COLO829 (cell line): ENCODE measurements around the gene TNC.

Source experiments
- DNase-seq: peaks from one replicate; pipeline ENCODE4 v3.0.0; 2012; ENCODE audit warnings: low spot score

Gene TNC

GRCh38 chr9:115117999-115118878, at the start of gene TNC:
Gene TNC, minus strand, starts transcription at chr9:115118157. Its CDS starts 27,139 bp downstream, at chr9:115091018.
- peak; percentile 62 for DNase-seq

GRCh38 chr9:115167175-115167574, 49.2 kb upstream of the TNC start:
- DNase-seq, result peak; percentile 62

DNA sequence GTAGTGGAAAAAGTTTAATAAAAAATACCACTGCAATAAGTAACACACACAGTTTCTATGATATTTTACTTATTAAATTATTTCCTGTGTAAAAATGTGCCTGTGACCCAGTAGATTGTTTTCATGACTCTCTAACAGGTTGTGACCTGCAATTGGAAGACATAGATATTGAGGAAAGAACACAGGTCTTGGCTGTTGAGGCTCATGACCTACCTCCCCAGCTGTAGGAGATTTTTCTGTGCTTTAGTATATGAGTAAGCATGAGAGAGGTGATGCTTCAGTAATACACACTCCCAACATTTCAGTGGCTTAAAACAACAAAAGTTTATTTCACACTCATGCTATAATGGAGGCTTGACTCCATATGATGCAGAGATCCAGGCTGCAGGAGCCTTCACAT, 47.3 kb upstream of the TNC start:
- no peak for DNase-seq

GRCh38 chr9:115164511-115164974, 46.6 kb upstream of the TNC start:
- peak; percentile 92 for DNase-seq

- DNase-seq, result no peak
Measured at GRCh38 chr9:115162946-115163345, 45.0 kb upstream of the TNC start.

DNA sequence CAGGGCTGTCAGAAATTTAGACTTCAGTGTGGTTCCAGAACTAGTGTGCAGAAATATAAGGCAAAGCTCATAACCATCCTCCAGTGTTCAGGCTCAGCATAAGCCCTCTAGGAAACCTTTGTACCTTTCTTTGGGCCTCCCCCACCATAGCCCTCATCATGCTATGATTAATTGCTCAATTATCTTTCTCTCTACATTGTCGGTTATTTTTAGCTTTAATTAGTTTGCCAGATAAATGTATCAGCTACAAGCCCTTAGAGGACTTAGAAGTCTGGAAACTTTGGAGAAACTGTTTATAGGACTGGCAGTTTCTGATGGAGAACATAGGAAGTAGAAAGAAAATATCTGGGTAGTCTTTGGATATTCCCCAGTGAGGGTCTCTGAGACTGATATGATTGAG, 43.5 kb upstream of the TNC start:
- DNase-seq, result no peak

DNA sequence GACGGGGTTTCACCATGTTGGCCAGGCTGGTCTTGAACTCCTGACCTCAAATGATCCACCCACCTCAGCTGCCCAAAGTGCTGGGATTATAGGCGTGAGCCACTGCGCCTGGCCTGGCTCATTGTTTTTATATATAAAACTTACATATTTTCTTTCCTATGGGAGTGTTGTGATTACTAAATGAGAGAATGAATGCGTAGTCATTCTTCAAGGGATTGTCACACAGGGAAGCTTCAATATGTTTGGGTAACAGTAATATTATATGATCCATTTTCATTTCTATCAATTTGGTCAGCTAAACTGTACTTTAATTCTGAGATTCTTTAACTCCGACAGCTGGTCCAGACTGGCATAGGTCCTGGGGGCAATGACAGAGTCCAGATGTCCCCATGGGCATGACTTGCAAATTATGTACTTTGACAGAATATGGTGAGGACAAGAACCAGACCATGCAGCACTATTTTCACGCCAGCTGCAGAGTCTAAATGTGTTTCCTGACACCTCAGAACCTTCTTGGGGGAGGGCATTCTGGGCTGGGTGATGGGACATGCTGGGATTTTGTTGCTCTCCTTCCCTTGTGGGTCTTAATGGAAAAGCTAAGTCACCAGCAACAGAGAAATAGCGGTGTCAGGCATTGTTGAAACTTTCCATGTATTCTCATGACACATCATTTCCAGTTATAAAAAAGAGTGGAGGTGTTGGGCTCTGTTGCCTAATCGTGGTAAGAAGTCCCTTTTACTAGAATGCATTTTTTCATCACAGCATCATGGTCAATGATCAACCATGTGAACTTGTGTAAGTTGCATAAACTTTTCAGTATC, 40.9 kb upstream of the TNC start:
- no peak for DNase-seq

DNA sequence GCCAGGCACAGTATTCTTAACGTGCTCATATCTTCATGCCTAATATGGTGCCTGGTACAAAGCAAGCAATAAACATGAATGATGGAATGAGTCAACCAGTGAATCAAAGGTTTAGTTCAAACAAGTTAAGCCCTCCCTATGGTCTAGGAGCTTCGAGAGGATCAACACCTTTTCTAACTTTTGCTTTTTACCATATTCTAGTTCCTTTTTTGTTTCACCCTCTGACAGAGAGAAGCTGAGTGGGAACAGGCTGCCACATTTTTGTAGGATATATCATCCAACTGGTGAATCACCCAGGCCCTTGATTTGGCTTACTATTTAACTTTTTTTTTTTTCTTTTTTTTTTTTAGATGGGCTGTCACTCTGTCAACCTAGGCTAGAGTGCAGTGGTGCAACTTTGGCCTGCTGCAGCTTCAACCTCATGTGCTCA, 39.3 kb upstream of the TNC start:
- peak; percentile 55 for DNase-seq

GRCh38 chr9:115155037-115155436, 37.1 kb upstream of the TNC start:
- DNase-seq, result no peak

DNA sequence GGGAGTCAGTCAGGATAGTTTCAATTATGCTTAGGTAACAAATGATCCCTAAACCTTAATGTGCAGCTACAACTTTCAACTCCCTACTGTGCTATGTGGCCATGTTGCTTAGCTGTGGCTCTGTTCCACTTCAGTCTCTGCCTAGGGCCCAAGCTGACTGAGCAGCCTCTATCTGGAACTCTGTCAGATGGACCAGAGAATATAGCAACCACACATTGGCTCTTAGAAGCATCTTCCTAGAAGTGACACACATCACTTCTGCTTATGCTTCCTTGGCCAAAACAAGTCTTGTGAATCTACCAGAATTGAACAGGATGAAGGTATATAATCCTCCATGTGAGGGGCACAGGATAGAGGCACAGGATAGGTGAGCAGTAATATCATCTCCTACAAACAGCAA, 36.7 kb upstream of the TNC start:
- DNase-seq, result no peak

DNA sequence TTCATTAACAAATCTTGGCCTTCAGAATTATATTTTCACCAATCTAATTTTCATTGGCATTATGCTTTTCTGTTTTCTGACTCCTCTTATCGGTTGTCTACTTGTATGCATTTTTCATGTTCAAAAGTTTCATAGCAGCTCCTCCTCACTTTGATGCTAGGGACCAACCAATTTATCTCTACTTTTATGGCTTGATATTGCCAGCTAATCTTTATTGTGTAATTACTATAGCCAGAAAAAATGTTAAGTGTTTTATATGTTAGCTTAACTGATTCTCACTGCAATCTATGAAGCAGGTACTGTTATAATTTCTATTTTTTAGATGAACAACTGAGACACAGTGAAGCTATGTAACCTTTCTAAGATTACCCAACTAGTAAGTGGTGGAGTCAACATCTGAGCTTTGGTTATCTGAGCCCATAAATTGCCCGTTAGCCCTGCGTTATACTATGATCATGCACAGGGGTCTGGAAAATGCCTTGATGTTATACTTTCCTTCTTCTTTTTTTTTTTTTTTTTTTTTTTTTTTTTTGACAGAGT, 34.4 kb upstream of the TNC start:
- no peak for DNase-seq

GRCh38 chr9:115148721-115149120, 30.8 kb upstream of the TNC start:
- no peak for DNase-seq

GRCh38 chr9:115146581-115147021, 28.6 kb upstream of the TNC start:
- no peak for DNase-seq

- no peak for DNase-seq
Measured at GRCh38 chr9:115144706-115145105, 26.7 kb upstream of the TNC start.

- DNase-seq, result no peak
Measured at GRCh38 chr9:115143689-115144088, 25.7 kb upstream of the TNC start.

GRCh38 chr9:115142517-115143270, 24.7 kb upstream of the TNC start:
- peak; percentile 80 for DNase-seq

- DNase-seq, result no peak
Measured at GRCh38 chr9:115142090-115142489, 24.1 kb upstream of the TNC start.

GRCh38 chr9:115141612-115142011, 23.7 kb upstream of the TNC start:
- DNase-seq, result no peak

DNA sequence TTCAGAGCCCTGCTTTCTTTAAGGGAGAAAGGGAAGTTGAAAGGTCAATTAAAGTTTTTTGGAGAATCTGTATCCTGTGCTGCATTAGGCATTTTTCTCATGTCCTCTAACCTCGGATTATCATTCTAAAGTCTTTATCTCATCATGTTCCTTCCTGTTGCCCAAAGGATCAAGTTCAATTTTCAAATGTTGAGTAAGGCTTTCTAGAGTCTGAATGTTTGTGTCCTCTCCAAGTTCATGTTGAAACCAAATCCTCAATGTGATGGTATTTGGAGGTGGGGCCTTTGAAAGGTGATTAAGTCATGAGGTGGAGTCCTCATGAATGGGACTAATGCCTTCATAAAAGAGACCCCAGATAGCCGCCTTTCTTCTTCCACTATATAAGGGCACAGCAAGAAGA, 20.2 kb upstream of the TNC start:
- no peak for DNase-seq

GRCh38 chr9:115137526-115137925, 19.6 kb upstream of the TNC start:
- DNase-seq, result no peak

DNA sequence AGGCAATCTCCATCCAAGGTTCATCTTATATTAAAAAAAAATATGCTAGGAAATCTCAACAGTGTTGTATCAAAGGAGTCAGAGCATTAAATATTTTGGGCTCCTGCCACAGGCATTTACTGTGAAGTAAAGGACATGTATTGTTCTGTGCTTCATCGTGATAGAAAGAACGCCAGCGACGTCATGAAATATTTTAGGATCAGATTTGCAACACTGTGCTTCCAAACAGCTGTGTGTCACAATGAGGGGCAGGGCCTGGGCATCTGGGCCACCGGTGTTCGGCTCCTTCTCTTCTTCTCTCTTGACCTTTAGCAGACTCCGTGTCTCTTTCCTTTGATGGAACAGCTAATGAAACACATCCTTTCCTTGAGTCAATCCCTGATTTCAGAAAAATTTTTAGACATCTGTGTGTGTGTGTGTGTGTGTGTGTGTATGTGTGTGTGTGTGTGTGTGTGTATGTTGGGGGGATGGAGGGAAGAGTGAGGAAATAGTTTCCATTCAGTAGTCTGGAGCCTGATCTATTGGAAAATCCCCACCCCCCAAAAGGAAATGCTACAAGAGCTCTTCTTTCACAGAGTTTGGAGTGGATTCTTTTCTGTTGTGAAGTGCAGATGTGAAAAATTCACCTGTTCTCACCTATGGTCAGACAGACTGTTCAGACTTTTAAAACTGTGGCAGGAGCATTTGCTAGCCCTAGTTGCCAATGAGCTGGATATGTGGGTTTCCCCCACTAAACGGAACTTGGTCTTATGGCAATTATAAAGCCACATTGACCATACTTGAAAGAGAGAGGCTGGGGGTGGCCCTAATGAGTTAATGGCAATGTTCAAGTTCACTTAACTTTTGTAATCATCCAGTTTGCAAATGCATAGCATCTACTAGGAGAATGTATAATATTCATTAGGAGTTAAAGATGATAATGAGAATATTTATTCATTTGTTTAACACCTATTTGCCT, 18.1 kb upstream of the TNC start:
- peak; percentile 45 for DNase-seq
